Stimulated activated naive CD4-positive, alpha-beta T cell (primary cell): ENCODE measurements around the gene LCNL1.
"Not testable (repeated sequence)": the region's sequence is repeated elsewhere in the genome, so short reads cannot be mapped to it uniquely, and the experiment has no call there.

Experiments
- DNase-seq, 6 experiments: peaks; one replicate each; lab custom pipeline; 2025; lab: John Stamatoyannopoulos, UW

LCNL1 gene

GRCh38 chr9:137026384-137026783 lies 43.6 kb downstream of the LCNL1 start:
- no peak for DNase-seq

GRCh38 chr9:137026828-137027227 lies 44.0 kb downstream of the LCNL1 start:
- no peak for DNase-seq

GRCh38 chr9:137027369-137028262 lies 44.8 kb downstream of the LCNL1 start, which contains the start of gene ABCA2:
Gene ABCA2 (minus strand): TSS chr9:137028237. CDS start chr9:137028140, 97 bp downstream.
- peak in 1 of 6 experiments; percentile 47 for DNase-seq

- peak; percentile 35 to 64 (median 59) for DNase-seq
Observed at GRCh38 chr9:137028263-137029057, 45.7 kb downstream of the LCNL1 start.

- DNase-seq, result peak; percentile 20 to 63 (median 52)
Observed at GRCh38 chr9:137029058-137029936, 46.5 kb downstream of the LCNL1 start.

GRCh38 chr9:137030006-137030405 lies 47.2 kb downstream of the LCNL1 start:
- DNase-seq, result no peak

GRCh38 chr9:137030538-137031527 lies 48.0 kb downstream of the LCNL1 start:
- peak in 1 of 6 experiments; percentile 13 for DNase-seq

- DNase-seq, result no peak
Observed at GRCh38 chr9:137031904-137032640, 49.3 kb downstream of the LCNL1 start, which contains the start of gene FUT7. Gene FUT7 (minus strand): TSS chr9:137032088. CDS start chr9:137031991, 97 bp downstream.

- DNase-seq, result no peak
Observed at GRCh38 chr9:137032858-137033257, 50.1 kb downstream of the LCNL1 start.

GRCh38 chr9:137033481-137033880 lies 50.7 kb downstream of the LCNL1 start:
- not testable (repeated sequence) for DNase-seq

- peak in 1 of 6 experiments; percentile 43 for DNase-seq
Observed at GRCh38 chr9:137034039-137034708, 51.4 kb downstream of the LCNL1 start.

- DNase-seq, result peak; percentile 67 to 86 (median 78)
Observed at GRCh38 chr9:137034709-137035506, 52.1 kb downstream of the LCNL1 start.
